ENCODE measurements around the gene CACNA2D4. TPM values are rescaled to one million over a fixed set of nuclear protein-coding genes. Genes with fewer than 3 reads are reported as not detected.
A peak's percentile ranks its signal among the peaks of the same experiment; 100 is the strongest.
"Not testable (repeated sequence)": the region's sequence is repeated elsewhere in the genome, so short reads cannot be mapped to it uniquely, and the experiment has no call there.

CACNA2D4 gene
- total and polyA plus RNA-seq, 2 of the 13 experiments (the other 11 are each of a cell fraction or from before 2014, with no cell fraction given), result 14.2 to 136 TPM

DNA sequence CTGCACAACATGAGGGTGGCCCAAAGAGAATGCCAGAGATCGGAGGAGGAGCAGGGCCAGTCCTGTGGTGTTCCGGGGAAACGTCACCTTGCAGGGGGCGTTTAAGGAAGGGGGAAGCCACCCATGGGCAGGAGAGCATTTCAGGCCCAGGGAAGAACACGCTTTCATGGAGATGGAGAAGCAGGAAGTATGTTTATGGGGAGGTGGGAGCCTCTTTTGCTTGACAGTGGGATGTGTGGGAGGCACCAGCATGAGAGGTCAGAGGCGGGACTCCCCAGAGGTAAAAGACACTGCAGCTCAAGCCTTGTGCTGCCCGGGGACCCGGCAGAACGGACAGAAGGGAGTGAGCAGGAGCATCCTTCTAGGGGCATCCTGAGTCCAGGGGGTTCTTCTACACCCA lies 99.4 kb downstream of the CACNA2D4 start:
- no peak overlapping the region for H2AFZ ChIP-seq (ENCODE audit: low read length)
- H4K20me1 ChIP-seq (ENCODE audit: insufficient read depth, low read length), result no peaks in the 10 kb centered on the region
- CTCF ChIA-PET (ENCODE audit: low intra/inter-chr PET ratio, low total read pairs), result no interaction called here
- POLR2A ChIA-PET, result no interaction called here
- H3K27me3 ChIP-seq (ENCODE audit: control insufficient read depth in 1 of 2, insufficient read depth in 2 of 2, low read length in 2 of 2), result peaks cover 12 to 46% of the 10 kb centered on the region in 2 experiments
- H3K4me1 ChIP-seq (ENCODE audit: insufficient read depth, low read length), result peaks cover 65% of the 10 kb centered on the region
- no peaks in the 10 kb centered on the region for H3K79me2 ChIP-seq (ENCODE audit: insufficient read depth, low read length)
- no TSS peak for BruUV-seq (replicated peaks)
- DNase-seq (ENCODE audit: low spot score) (no peak), FAIRE-seq (no peak), ATAC-seq (no peak)
- in situ Hi-C loops (cut with HindIII; ENCODE audit: extremely low pct_ligation_motif_present, low pct_unique_long_range_greater_than_20kb) (no loop called here), intact Hi-C loops (cut with micrococcal nuclease; ENCODE audit: unreplicated experiment) (no loop called here)
- no peak overlapping the region; a peak in 1 of 6 replicates for H3K4me3 ChIP-seq (replicated peaks in 1 of 3; ENCODE audit: insufficient read depth in 1 of 3, low read depth in 2 of 3, low read length in 3 of 3)
- peak overlapping the region; percentile 36; the same call in 1 of the 2 replicates for H3K4me2 ChIP-seq (ENCODE audit: low read depth, low read length)
- H3K9me3 ChIP-seq (ENCODE audit: low read length), result no peaks in the 10 kb centered on the region
- H3K36me3 ChIP-seq (replicated peaks in 1 of 2; ENCODE audit: control insufficient read depth in 1 of 2, insufficient read depth in 2 of 2, low read length in 2 of 2), result no peaks in the 10 kb centered on the region
- no peak overlapping the region for H3K27ac ChIP-seq (ENCODE audit: extremely low read length, insufficient read depth, low read length)
- TF ChIP-seq HMG20B (CRISPR knock-in tag; conservative IDR thresholded peaks at IDR 0.05), result no peak
- TF ChIP-seq HNRNPLL (IDR thresholded peaks at IDR 0.05; ENCODE audit: low read depth, low read length, poor library complexity, severe bottlenecking), result no peak
- TF ChIP-seq SP4 (CRISPR knock-in tag; IDR thresholded peaks at IDR 0.05), result no peak
- TF ChIP-seq, protein P1, sequence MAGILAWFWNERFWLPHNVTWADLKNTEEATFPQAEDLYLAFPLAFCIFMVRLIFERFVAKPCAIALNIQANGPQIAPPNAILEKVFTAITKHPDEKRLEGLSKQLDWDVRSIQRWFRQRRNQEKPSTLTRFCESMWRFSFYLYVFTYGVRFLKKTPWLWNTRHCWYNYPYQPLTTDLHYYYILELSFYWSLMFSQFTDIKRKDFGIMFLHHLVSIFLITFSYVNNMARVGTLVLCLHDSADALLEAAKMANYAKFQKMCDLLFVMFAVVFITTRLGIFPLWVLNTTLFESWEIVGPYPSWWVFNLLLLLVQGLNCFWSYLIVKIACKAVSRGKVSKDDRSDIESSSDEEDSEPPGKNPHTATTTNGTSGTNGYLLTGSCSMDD (CRISPR knock-in tag; IDR thresholded peaks at IDR 0.05), result no peak
- H3K9ac ChIP-seq (ENCODE audit: insufficient read depth, low read depth, low read length), result no peak overlapping the region
- WGBS (ENCODE audit: low lambda C conversion rate), result 61% methylated on average over 6 of the region's 9 CpGs

DNA sequence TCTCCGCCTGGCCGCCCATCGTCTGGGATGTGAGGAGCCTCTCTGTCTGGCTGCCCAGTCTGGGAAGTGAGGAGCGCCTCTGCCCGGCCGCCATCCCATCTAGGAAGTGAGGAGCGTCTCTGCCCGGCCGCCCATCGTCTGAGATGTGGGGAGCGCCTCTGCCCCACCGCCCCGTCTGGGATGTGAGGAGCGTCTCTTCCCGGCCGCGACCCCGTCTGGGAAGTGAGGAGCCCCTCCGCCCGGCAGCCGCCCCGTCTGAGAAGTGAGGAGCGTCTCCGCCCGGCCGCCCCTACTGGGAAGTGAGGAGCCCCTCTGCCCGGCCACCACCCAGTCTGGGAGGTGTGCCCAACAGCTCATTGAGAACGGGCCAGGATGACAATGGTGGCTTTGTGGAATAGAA lies 100.5 kb downstream of the CACNA2D4 start:
- H3K9ac ChIP-seq (ENCODE audit: insufficient read depth, low read depth, low read length); H2AFZ ChIP-seq (ENCODE audit: low read length); H4K20me1 ChIP-seq (ENCODE audit: insufficient read depth, low read length); H3K79me2 ChIP-seq (ENCODE audit: insufficient read depth, low read length); ATAC-seq; intact Hi-C loops (cut with micrococcal nuclease; ENCODE audit: unreplicated experiment); in situ Hi-C loops (cut with HindIII; ENCODE audit: extremely low pct_ligation_motif_present, low pct_unique_long_range_greater_than_20kb); H3K27ac ChIP-seq (ENCODE audit: extremely low read length, insufficient read depth, low read length); DNase-seq (ENCODE audit: low spot score); POLR2A ChIA-PET; FAIRE-seq; H3K4me2 ChIP-seq (ENCODE audit: low read depth, low read length); H3K9me3 ChIP-seq (ENCODE audit: low read length); H3K4me3 ChIP-seq (replicated peaks in 1 of 3; ENCODE audit: insufficient read depth in 1 of 3, low read depth in 2 of 3, low read length in 3 of 3); H3K36me3 ChIP-seq (replicated peaks in 1 of 2; ENCODE audit: control insufficient read depth in 1 of 2, insufficient read depth in 2 of 2, low read length in 2 of 2); CTCF ChIA-PET (ENCODE audit: low intra/inter-chr PET ratio, low total read pairs); BruUV-seq (replicated peaks): not testable (repeated sequence)
- WGBS (ENCODE audit: low lambda C conversion rate), result 74% methylated on average over 21 of the region's 28 CpGs
- peaks cover 8 to 35% of the 10 kb centered on the region in 2 experiments for H3K27me3 ChIP-seq (ENCODE audit: control insufficient read depth in 1 of 2, insufficient read depth in 2 of 2, low read length in 2 of 2)
- H3K4me1 ChIP-seq (ENCODE audit: insufficient read depth, low read length), result peaks cover 76% of the 10 kb centered on the region
